AG04450 (cell line): Measurements from ENCODE around the gene WBP2. TPM values are rescaled to one million over a fixed set of nuclear protein-coding genes. Genes with fewer than 3 reads are reported as not detected.

ENCODE experiments used
- CTCF ChIA-PET: fragments of 300-600, 350-600 bp; formaldehyde crosslinking; extraction: SDS; loops from one replicate; lab custom pipeline; 2022; ENCODE audit warnings: antibody characterized with exemption, inconsistent platforms; lab: Charles Lee
- POLR2A ChIA-PET: fragments of 350-600 bp; formaldehyde crosslinking; extraction: SDS; loops from one replicate; lab custom pipeline; 2021; ENCODE audit warnings: antibody characterized with exemption, inconsistent platforms; lab: Yijun Ruan, JAX
- DNase-seq: peaks from one replicate; pipeline ENCODE4 v3.0.0-alpha.2; 2011; ENCODE audit warnings: low read depth, low spot score
- H3K27ac ChIP-seq: one replicate; pipeline ENCODE4 v1.5.1; 2012; ENCODE audit warnings: low read depth, low read length, control low read depth
- H3K27me3 ChIP-seq: one replicate; pipeline ENCODE4 v1.6.0; 2012; ENCODE audit warnings: low read length; ENCODE audit not compliant: control insufficient read depth, insufficient read depth
- H3K4me3 ChIP-seq: 2 replicates; pipeline ENCODE4 v1.5.1; 2011; ENCODE audit warnings: mild to moderate bottlenecking, low read depth, low read length, control low read depth
- H3K9me3 ChIP-seq: 2 replicates; pipeline ENCODE4 v1.5.1; 2012; ENCODE audit warnings: low read length; ENCODE audit not compliant: control insufficient read depth, insufficient read depth
- CTCF ChIP-seq: IDR thresholded peaks from 2 replicates; pipeline ENCODE4 v1.5.1; 2011; ENCODE audit warnings: low read depth, low read length, control low read depth, inconsistent platforms
- polyA plus RNA-seq: library from polyadenylated mRNA; depleted of rRNA; stranded (reverse); fragments of >200 nt; gene quantifications from 2 replicates; pipeline ENCODE4 v1.2.3, GENCODE V29; 2011; rRNA removed

WBP2 gene
- polyA plus RNA-seq, 1 experiment: 35.3 TPM

GRCh38 chr17:75799402-75799801 lies 55.7 kb downstream of the WBP2 start:
- CTCF ChIA-PET: interaction anchor here (1.5 kb wide), 1 partner anchor 16 kb away, joined by 3 read pairs; no protein-coding TSS in a partner anchor
- Histone ChIP-seq H3K9me3 (no peaks in the 10 kb centered on the region), H3K27ac (no peak overlapping the region), H3K4me3 (no peak overlapping the region), H3K27me3 (no peaks in the 10 kb centered on the region)
- DNase-seq: no peak
- POLR2A ChIA-PET: interaction anchor here (0.6 kb wide), 1 partner anchor 12 kb away, joined by 4 read pairs; no protein-coding TSS in a partner anchor
- TF ChIP-seq CTCF: no peak

- H3K27me3 ChIP-seq: no peaks in the 10 kb centered on the region
- no peak overlapping the region for H3K27ac ChIP-seq
- no peak for DNase-seq
- H3K4me3 ChIP-seq: no peak overlapping the region
- POLR2A ChIA-PET: interaction anchor here (0.6 to 2.6 kb wide), 2 partner anchors 16 to 1297 kb away, joined by 3 to 31 read pairs; a partner anchor contains a TSS
- CTCF ChIA-PET: interaction anchor here (1.2 to 1.9 kb wide), 2 partner anchors 48 to 52 kb away, joined by 4 read pairs; no protein-coding TSS in a partner anchor
- TF ChIP-seq CTCF: no peak
- H3K9me3 ChIP-seq: no peaks in the 10 kb centered on the region
These were observed 59.1 kb downstream of the WBP2 start for GRCh38 chr17:75795820-75796607.

Other genes with a start within 250 kb of the WBP2 start
- gene SMIM5, start 221.9 kb downstream of the WBP2 start, polyA plus RNA-seq: not detected in 2 replicates
- gene RECQL5, start 188.2 kb downstream of the WBP2 start, polyA plus RNA-seq: 9.3 and 11.9 TPM in 2 replicates
- 74.2 and 75.4 TPM in 2 replicates for gene SAP30BP, start 188.0 kb downstream of the WBP2 start, polyA plus RNA-seq
- 0.21 and 0.31 TPM in 2 replicates for gene ITGB4, start 133.9 kb downstream of the WBP2 start, polyA plus RNA-seq
- gene GALK1, start 90.1 kb downstream of the WBP2 start, polyA plus RNA-seq: 12.4 and 16.8 TPM in 2 replicates
- 11.1 and 11.4 TPM in 2 replicates for gene UNK, start 70.5 kb downstream of the WBP2 start, polyA plus RNA-seq
- 0.11 and 0.16 TPM in 2 replicates for gene UNC13D, start 10.9 kb downstream of the WBP2 start, polyA plus RNA-seq
- 5.7 and 9.2 TPM in 2 replicates for gene TRIM47, start 23.2 kb upstream of the WBP2 start, polyA plus RNA-seq
- 6.5 and 8.7 TPM in 2 replicates for gene TRIM65, start 41.6 kb upstream of the WBP2 start, polyA plus RNA-seq
- gene MRPL38, start 49.5 kb upstream of the WBP2 start, polyA plus RNA-seq: 16.6 and 21.9 TPM in 2 replicates
- gene FBF1, start 85.7 kb upstream of the WBP2 start, polyA plus RNA-seq: 2.5 and 4.0 TPM in 2 replicates
- gene ACOX1, start 123.8 kb upstream of the WBP2 start, polyA plus RNA-seq: 30.7 and 32.8 TPM in 2 replicates
- gene TEN1, start 123.9 kb upstream of the WBP2 start, polyA plus RNA-seq: 9.1 and 11.5 TPM in 2 replicates
- 2.7 and 2.9 TPM in 2 replicates for gene CDK3, start 145.5 kb upstream of the WBP2 start, polyA plus RNA-seq
- not detected in 2 replicates for gene EVPL, start 172.0 kb upstream of the WBP2 start, polyA plus RNA-seq
- gene SRP68, start 217.2 kb upstream of the WBP2 start, polyA plus RNA-seq: 82.9 and 101 TPM in 2 replicates
- gene GALR2, start 219.4 kb upstream of the WBP2 start, polyA plus RNA-seq: 0.06 TPM in 1 of 2 replicates, not detected in the other
- gene ZACN, start 223.8 kb upstream of the WBP2 start, polyA plus RNA-seq: not detected in 2 replicates
- 97.6 and 114 TPM in 2 replicates for gene EXOC7, start 248.5 kb upstream of the WBP2 start, polyA plus RNA-seq